Measurements from ENCODE around the gene SPINDOC. TPM values are rescaled to one million over a fixed set of nuclear protein-coding genes. Genes with fewer than 3 reads are reported as not detected.

Gene SPINDOC
- total and polyA plus RNA-seq, 9 of the 15 experiments (the other 6 are each of a cell fraction or from before 2014, with no cell fraction given) = 0.70 to 36.3 (median 19.6) TPM

DNA sequence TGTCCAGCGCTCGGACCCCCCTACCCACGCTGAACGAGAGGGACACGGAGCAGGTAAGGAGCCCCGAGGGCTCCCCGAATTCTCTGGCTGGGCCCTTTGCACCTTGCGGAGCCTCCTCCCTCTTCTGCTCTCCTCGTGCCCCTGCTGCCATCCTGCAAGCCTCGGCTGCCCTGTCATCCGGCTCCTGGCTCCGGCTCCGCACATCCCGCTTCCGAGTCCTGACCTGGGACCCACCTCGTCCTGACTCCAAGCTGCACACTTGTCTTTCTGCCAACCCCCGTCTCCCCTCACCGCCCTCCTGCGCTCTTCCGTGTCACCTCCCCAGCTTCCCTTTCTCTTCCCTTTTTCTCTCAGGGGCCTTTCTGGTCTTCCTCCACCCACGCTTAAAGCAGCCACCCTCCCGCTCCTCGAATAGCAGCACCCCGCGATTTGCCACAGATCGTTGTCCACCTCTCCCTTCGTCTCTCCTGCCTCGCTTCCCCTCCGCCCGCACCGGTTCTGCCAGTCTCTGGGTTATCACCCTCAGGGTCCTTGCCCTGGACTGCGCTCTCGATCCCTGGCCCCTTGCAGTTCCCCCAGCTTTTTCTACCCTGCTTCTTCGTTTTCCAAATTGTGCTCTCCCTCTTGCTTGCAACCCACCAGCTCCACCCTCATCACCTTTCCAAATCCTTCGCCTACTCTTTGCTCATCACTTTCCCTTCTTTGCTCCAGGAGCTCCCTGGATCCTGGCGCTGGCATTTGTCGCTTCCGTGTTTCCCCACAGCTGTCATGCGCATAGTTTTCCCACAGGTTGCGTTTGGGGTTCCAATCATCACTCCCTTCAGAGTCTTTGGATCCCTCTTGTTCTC, 26.5 kb downstream of the SPINDOC start (continued):
- TF ChIP-seq NKRF (IDR thresholded peaks at IDR 0.05; ENCODE audit: borderline replicate concordance) (peak; percentile 79), YY1 (IDR thresholded peaks at IDR 0.05; ENCODE audit: borderline replicate concordance in 1 of 3, control insufficient read depth in 1 of 3, extremely low read depth in 1 of 3, insufficient read depth in 3 of 3, insufficient read length in 1 of 3, insufficient replicate concordance in 2 of 3, low read depth in 1 of 3, low read length in 2 of 3) (no peak), SAP30 (IDR thresholded peaks at IDR 0.05; ENCODE audit: borderline replicate concordance, insufficient read depth, low read depth, low read length, poor library complexity, severe bottlenecking) (peak; percentile 33), CAMTA2 (CRISPR knock-in tag; conservative IDR thresholded peaks at IDR 0.05) (no peak), PCBP1 (IDR thresholded peaks at IDR 0.05; ENCODE audit: low read depth, low read length, poor library complexity, severe bottlenecking) (no peak), BHLHE40 (IDR thresholded peaks at IDR 0.05; ENCODE audit: low read length) (no peak), ZFP1 (CRISPR knock-in tag; IDR thresholded peaks at IDR 0.05) (no peak), WHSC1 (IDR thresholded peaks at IDR 0.05; ENCODE audit: low read length) (no peak), GATAD2B (IDR thresholded peaks at IDR 0.05; ENCODE audit: borderline replicate concordance) (no peak), KDM2B (CRISPR knock-in tag; IDR thresholded peaks at IDR 0.05) (no peak), ATF4 (CRISPR knock-in tag; IDR thresholded peaks at IDR 0.05) (no peak), FOXJ2 (tag; IDR thresholded peaks at IDR 0.05) (no peak), CCNT2 (IDR thresholded peaks at IDR 0.05; ENCODE audit: borderline replicate concordance, extremely low read depth, insufficient read length, low read depth, low read length) (no peak), SUPT5H (IDR thresholded peaks at IDR 0.05) (no peak), CTCF (IDR thresholded peaks at IDR 0.05 in 2 of 3, conservative IDR thresholded peaks at IDR 0.05 in 1 of 3; ENCODE audit: insufficient read depth in 2 of 3, low read depth in 1 of 3, low read length in 3 of 3) (no peak), SMARCE1 (IDR thresholded peaks at IDR 0.05) (peak; percentile 29; the same call in 1 of the 2 replicates)
- TF ChIP-seq, protein P1, sequence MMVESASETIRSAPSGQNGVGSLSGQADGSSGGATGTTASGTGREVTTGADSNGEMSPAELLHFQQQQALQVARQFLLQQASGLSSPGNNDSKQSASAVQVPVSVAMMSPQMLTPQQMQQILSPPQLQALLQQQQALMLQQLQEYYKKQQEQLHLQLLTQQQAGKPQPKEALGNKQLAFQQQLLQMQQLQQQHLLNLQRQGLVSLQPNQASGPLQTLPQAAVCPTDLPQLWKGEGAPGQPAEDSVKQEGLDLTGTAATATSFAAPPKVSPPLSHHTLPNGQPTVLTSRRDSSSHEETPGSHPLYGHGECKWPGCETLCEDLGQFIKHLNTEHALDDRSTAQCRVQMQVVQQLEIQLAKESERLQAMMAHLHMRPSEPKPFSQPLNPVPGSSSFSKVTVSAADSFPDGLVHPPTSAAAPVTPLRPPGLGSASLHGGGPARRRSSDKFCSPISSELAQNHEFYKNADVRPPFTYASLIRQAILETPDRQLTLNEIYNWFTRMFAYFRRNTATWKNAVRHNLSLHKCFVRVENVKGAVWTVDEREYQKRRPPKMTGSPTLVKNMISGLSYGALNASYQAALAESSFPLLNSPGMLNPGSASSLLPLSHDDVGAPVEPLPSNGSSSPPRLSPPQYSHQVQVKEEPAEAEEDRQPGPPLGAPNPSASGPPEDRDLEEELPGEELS (CRISPR knock-in tag; IDR thresholded peaks at IDR 0.05; ENCODE audit: borderline replicate concordance) = no peak
- TF ChIP-seq, protein P2, sequence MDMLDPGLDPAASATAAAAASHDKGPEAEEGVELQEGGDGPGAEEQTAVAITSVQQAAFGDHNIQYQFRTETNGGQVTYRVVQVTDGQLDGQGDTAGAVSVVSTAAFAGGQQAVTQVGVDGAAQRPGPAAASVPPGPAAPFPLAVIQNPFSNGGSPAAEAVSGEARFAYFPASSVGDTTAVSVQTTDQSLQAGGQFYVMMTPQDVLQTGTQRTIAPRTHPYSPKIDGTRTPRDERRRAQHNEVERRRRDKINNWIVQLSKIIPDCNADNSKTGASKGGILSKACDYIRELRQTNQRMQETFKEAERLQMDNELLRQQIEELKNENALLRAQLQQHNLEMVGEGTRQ (CRISPR knock-in tag; IDR thresholded peaks at IDR 0.05) = 0 out of 2 replicates have a peak, but pooled peaks have one; percentile 17

Measured in K562 (cell line).